Cardiac septum (tissue), 1 donor: ENCODE data around the gene LRRC2. TPM values are rescaled to one million over a fixed set of nuclear protein-coding genes. Genes with fewer than 3 reads are reported as not detected.
"Not testable (repeated sequence)": the region's sequence is repeated elsewhere in the genome, so short reads cannot be mapped to it uniquely, and the experiment has no call there.

Source experiments
- DNase-seq: peaks from one replicate; pipeline ENCODE4 v3.0.0-alpha.2; 2020; ENCODE audit warnings: low spot score
- intact Hi-C: fragments of 100-400 bp; cut with DNase I; formaldehyde crosslinking; loops from one replicate; pipeline ENCODE4 v1.14.0; 2022
- total RNA-seq: library from RNA; stranded (reverse); fragmentation: NEBNext Ultra II Directional; extraction: Animal tissue kit (Norgen Biotek cat#: 25700); gene quantifications from one replicate; pipeline ENCODE4 v1.2.1, GENCODE V29; 2021
- donor health status: DM: no; HTN: no; CAD: no.

Gene LRRC2
- total RNA-seq, 1 donor from 2014 or later: 70.6 TPM

GRCh38 chr3:46538803-46539442 is 27.2 kb downstream of the LRRC2 start:
- intact Hi-C loops: no loop called here

GRCh38 chr3:46538425-46538802 is 27.7 kb downstream of the LRRC2 start:
- intact Hi-C loops, DNase-seq: not testable (repeated sequence)

More at GRCh38 chr3:46538803-46539442, 27.2 kb downstream of the LRRC2 start:
- peak; percentile 83 for DNase-seq

DNA sequence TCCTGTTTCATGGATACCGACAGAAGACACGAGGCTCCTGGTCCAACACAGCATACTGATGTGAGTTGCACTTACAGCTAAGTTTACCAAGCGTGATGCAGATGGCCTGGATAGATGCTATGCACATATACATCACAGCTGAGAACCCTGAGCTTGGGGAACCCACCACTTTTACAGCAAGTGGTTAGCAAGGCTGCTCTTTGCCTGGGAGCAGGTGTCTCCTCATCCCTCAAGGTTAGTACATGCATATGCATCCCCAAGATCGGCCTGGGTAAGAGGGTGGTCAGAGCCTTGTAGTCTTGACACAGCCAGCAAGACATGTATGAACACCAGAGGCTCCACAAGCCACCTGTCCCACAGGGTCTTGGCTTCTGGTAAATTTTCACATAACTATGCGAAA is 28.3 kb downstream of the LRRC2 start:
- intact Hi-C loops: no loop called here
- no peak for DNase-seq

GRCh38 chr3:46537316-46537715 is 28.8 kb downstream of the LRRC2 start:
- no peak for DNase-seq
- intact Hi-C loops: no loop called here

DNA sequence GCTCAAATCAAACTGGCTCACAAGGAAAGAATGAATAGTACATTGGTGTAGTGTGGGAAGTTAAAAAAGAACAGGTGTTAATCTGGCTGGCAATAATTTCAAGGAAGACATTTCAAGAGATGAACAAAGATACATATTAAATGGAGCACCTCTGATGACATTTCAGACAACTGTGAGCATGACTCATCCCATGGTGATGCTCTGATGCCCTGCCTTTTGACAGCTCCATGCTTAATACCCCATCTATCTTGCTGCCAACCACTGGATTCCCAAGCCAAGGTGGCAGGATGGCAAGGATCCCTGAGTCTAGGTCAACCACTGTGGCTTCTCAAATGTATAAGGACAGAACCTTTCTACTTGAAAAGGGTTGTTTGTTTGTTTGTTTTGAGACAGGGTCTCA is 29.3 kb downstream of the LRRC2 start:
- intact Hi-C loops: no loop called here
- no peak for DNase-seq

- intact Hi-C loops: no loop called here
- DNase-seq: no peak
These were observed 30.4 kb downstream of the LRRC2 start for GRCh38 chr3:46535746-46536145.

- no peak for DNase-seq
- intact Hi-C loops: no loop called here
These were observed 33.0 kb downstream of the LRRC2 start for GRCh38 chr3:46533091-46533490.

GRCh38 chr3:46527239-46527638 is 38.9 kb downstream of the LRRC2 start:
- intact Hi-C loops: no loop called here
- DNase-seq: no peak

DNA sequence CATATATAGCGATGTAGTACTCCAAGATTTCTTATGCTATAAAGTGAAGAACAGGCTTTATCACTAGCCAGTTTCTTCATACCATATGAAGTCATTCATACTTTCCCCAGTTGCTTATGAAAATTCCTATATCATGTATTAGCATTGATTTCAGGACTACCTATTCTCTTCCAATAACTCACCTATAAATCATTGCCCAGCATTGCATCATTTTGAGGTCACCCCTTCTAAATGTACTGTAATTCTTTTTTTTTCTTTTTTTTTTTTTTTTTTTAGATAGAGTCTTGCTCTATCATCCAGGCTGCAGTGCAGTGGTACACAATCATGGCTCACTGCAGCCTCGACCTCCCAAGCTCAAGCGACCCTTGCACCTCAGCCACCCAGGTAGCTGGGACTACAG is 41.3 kb downstream of the LRRC2 start:
- intact Hi-C loops: no loop called here
- DNase-seq: no peak

DNA sequence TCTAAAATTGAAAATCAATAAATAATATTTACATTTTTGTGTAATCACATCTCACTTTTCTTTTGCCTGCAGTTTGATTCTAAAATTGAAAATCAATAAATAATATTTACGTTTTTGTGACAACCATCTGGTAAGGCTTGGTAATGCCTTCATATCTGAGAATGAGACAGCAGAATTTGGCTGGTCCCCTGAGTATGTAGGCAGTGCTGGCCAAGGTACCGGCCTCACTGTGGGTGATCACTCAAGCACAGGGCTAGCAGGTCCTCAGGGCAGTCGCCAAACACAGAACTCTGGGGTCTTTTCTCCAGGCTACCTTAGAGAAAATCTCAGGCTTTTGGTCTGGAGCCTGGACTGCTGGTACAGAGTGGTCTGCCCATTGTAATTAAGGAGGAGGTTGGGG is 42.1 kb downstream of the LRRC2 start:
- intact Hi-C loops: no loop called here
- DNase-seq: no peak

GRCh38 chr3:46523556-46523955 is 42.5 kb downstream of the LRRC2 start:
- intact Hi-C loops: no loop called here
- DNase-seq: no peak

GRCh38 chr3:46522201-46522600 is 43.9 kb downstream of the LRRC2 start:
- intact Hi-C loops: not testable (repeated sequence)

GRCh38 chr3:46521096-46521495 is 45.0 kb downstream of the LRRC2 start:
- intact Hi-C loops: no loop called here
- no peak for DNase-seq

More at GRCh38 chr3:46522201-46522600, 43.9 kb downstream of the LRRC2 start:
- DNase-seq: not testable (repeated sequence)

- intact Hi-C loops: no loop called here
- DNase-seq: no peak
These were observed 45.6 kb downstream of the LRRC2 start for GRCh38 chr3:46520531-46520930.

GRCh38 chr3:46519952-46520351 is 46.1 kb downstream of the LRRC2 start:
- intact Hi-C loops: no loop called here
- no peak for DNase-seq

GRCh38 chr3:46517784-46518181 is 48.3 kb downstream of the LRRC2 start:
- intact Hi-C loops: no loop called here
- DNase-seq: no peak

GRCh38 chr3:46517016-46517783 is 48.9 kb downstream of the LRRC2 start:
- intact Hi-C loops: no loop called here
- no peak for DNase-seq

DNA sequence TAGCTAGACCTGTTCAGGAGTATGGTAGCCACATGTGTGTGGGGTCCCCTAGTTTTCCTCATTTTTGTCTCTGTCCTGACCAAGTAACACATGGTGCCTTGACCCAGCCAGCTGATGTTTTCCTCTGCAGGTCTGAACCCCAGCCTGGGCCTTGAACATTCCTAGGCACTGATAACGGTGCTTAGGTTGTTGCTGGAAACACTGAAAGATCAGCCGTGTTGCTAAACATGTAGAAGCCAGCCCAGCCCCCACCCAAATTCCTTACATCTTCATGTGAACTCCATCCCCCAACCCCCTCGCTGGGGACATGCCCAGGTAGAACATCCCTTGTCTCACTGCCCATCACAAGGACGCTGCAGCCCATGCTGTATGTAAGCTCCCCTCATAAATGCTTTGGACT is 49.6 kb downstream of the LRRC2 start:
- DNase-seq: no peak
- intact Hi-C loops: no loop called here

DNA sequence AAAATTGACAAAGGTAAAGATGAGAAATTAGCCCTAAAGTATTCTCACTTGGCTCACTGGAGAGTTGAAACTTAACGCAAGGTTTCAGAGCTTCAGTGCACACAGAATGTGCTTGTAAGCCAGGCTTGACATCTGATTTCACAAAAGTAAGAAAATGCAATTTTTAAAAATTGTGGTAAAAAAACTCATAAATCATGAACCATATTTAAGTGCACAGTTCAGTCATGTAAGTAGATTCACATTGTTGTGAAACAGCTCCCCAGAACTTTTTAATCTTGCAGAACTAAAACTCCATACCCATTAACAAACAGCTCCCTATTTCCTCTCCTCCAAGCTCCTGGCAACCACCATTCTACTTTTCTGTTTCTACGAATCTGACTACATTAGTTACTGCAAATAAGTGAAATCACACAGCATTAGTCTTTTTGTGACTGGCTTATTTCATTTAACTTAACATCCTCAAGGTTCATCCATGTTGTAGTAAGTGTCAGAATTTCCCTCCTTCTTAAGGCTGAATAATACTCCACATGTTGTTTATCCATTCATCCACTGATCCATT is 53.8 kb downstream of the LRRC2 start:
- intact Hi-C loops: no loop called here
- DNase-seq: no peak

DNA sequence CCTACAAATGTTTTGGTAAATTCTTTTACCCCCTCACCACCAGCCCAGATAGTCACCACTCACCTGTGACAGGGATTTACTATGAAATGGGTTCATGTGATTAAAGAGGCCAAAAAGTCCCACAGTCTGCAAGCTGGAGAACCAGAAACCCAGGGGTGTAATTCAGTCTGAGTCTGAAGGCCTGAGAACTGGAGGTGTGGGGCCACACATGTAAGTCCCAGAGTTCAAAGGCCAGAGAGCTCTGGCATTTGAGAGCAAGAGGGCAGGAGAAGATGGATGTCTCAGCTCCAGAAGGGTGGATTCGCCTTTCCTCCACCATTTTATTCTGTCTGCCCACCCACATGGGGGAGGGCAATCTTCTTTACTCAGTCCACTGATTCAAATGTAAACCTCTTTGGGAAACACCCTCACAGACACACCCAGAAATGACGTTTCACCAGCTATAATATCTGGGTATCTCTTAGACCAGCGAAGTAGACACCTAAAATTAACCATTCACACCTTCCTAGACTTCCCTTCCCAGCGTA is 56.4 kb downstream of the LRRC2 start:
- intact Hi-C loops: no loop called here
- no peak for DNase-seq
